ENCODE data around the gene WNK1.
"Not testable (repeated sequence)": the region's sequence is repeated elsewhere in the genome, so short reads cannot be mapped to it uniquely, and the experiment has no call there.

Gene WNK1

DNA sequence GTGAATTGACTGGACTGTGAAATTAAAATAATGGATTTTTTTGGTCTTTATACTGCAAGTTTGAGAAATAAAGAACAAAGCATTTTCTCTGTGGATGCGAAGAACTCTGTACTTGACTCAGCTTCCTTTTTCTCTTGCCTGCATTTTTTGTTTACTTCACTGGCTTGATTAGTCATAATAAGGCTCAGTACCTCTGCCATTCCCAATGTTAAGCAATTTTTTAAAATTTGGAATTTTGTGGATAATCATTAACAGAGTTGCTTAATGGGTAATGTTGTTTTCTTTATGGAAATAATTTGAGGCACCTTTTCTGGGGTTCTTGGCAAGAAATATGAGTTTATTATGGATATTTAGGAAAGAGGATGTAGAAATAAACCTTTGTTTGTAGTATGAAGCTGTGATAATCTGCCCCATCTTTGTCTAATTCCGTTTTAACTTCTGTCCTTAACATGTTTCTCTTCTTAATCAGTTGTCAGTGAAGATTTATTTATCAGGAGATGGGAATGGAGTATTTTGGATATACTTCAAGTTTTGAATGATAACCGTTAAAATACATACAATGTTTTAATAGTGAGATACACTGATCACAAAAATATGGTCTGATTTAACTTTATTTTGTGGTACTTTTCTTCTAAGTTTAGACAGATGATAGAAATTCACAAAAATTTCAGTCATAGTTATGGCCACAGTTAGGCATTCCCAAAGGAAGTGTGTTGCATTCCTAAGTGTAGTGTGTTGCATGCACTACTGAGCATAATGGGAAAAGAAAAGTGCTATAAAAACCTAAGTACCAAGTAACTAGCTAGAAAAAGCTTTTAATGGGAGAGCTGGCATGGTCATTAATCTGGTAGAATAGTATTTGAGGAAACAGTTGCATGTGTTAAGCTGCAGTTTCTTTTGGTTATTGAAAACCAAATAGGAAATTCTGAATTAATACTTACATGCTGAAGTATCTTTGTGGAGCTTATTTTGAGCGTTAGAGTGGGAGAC lies 27.7 kb downstream of the WNK1 start:
- DNase-seq, result no peak

GRCh38 chr12:780750-781379 lies 28.5 kb downstream of the WNK1 start:
- no peak for DNase-seq

- no peak for DNase-seq
Observed at GRCh38 chr12:785706-786105, 33.3 kb downstream of the WNK1 start.

DNA sequence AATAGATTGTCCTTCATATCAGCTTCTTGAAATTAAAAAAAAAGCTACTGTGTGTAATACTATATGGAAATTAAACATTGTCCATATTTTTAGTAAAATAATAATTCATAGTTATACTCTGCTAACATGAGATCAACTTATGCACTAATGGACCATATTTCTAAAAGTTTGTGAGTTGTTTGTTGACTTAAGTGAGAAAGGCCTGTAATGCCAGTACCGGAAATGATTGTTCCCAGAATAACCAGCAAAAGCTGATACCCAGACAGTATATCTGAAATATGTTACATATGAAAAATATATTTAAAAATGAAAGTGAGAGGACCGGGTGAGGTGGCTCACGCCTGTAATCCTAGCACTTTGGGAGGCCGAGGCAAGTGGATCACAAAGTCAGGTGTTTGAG lies 35.9 kb downstream of the WNK1 start:
- no peak for DNase-seq

- DNase-seq, result not testable (repeated sequence)
Observed at GRCh38 chr12:788762-789161, 36.4 kb downstream of the WNK1 start.

GRCh38 chr12:789852-790563 lies 37.6 kb downstream of the WNK1 start:
- no peak for DNase-seq

- DNase-seq, result no peak
Observed at GRCh38 chr12:790608-791007, 38.2 kb downstream of the WNK1 start.

DNA sequence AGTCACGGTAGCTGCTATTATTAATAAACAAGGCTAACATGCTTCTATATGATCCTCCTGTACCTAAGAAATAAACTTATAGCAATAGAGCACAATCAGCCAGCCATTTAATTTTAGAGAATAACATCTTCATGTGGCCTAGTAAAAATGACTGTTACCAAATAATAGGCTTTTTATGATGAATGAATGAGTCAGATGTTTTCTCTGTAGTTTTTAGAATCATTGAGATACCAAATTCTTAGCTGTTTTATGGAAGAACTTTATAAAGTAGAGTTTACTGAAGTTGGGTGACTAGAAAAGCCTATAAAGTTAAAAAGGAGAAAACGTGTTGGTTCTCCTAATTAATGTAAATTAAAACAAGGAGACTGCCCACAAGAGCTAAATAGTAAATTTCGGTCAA lies 40.7 kb downstream of the WNK1 start:
- no peak for DNase-seq

GRCh38 chr12:793711-794110 lies 41.3 kb downstream of the WNK1 start:
- DNase-seq, result no peak

DNA sequence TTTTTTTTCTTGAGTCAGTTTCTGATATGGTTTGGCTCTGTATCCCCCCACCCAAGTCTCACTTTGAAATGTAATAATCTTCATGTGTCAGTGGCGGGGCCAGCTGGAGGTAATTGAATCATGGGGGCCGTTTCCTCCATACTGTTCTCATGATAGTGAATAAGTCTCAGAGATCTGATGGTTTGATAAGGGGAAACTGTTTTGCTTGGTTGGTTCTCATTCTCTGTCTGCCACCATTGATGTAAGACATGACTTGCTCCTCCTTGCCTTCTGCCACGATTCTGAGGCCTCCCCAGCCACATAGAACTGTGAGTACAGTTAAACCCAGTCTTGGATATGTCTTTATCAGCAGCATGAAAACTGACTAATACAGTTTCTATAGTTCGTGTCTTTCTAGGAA lies 42.9 kb downstream of the WNK1 start:
- peak; percentile 54 to 83 for DNase-seq

GRCh38 chr12:800401-800800 lies 48.0 kb downstream of the WNK1 start:
- DNase-seq, result no peak

DNA sequence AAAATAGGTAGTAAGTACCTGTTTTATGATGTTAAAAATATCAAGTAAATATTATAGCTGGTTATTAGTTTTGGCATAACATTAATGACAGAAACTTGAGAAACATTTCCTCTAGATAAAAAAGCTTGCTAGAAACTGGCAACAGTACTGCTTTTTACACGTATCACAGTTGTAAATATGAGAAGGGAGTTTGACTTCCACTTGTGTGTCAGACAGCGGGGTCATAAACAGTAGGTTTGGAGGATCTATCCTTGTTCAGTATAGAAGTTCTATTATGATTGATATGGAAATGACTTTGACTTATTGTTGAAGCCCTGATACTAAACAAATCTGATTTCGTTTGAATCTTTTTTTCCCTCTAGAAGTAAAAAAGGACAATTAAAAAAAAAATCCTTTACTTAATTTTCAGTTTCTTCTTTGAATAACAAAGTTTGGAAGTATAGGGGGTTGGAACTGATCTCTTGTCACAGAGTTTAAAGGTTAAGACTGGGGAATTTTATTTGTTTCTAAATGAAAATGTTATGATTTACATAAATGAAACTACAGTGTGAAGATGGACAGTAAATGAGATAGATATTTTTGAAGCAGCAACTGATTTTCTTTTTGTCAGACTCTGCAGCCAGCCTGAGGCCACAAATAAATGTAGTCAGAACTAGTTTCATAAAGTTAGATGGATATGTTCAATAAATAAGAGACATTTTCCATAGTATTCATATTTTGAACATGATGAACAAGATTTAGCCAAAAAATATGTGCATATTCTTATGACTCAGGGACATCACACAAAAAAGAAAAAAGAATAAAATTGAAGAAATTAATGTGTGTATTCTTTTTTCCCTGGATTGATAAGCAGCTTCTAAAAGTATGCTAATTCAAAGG lies 50.1 kb downstream of the WNK1 start:
- no peak for DNase-seq

- no peak for DNase-seq
Observed at GRCh38 chr12:805022-805632, 52.7 kb downstream of the WNK1 start.

DNA sequence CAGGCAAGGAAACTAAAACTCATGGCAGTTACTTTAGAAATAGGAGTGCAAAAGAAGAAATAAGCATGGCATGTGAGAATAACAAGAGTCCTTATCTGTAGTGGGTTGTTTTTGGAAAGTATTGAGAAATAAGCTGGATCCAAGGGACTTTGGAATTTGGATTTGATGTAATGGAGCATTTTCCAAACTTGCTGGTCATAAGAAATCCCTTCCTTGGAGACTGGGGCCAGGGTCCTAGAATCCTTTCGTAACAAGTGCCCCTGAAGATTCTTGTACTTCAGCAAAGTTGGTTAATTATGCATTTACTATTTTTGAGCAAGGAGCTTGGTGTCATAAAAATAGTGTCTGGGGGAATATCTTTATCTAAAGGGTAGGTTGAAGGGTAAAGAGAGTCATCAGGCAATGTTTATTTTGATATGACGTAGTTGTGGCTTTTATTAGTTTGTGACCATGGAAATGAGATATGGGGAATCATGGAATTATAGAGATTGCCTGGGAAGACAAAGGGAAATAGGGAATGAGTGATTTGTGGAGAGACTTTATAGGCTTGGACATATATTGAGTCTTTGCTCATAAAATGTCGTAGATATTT lies 53.9 kb downstream of the WNK1 start:
- no peak for DNase-seq

DNA sequence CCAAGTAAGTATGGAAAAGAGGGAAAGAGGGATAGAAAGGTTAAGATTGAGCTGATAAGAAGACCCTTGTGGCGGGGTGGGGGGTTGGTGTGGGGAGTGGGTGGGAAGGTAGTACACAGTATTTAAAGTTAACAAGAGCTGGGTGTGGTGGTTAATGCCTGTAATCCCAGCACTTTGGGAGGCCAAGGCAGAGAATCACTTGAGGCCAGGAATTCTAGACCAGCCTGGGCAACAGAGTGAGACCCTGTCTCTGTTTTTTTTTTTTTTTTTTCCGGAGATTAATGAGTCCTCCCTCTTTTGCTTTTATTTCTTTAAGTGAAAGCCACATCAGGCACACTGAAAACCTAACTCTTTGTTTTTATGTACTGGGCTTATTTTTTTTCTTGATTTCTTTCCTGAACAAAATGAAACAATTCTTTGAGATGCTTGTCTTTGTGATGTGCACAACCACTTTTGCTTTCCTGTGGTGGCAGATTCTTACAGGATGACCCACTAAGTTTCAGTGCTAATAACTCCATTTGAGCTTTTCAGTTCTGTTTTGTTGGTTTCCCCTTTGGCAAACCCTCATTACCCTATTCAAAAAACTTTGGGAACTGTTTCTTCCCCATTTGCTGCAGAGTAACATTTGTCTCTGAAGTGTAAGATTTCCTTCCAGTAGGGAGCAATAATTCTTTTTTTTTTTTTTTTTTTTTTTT lies 54.8 kb downstream of the WNK1 start:
- DNase-seq, result no peak

DNA sequence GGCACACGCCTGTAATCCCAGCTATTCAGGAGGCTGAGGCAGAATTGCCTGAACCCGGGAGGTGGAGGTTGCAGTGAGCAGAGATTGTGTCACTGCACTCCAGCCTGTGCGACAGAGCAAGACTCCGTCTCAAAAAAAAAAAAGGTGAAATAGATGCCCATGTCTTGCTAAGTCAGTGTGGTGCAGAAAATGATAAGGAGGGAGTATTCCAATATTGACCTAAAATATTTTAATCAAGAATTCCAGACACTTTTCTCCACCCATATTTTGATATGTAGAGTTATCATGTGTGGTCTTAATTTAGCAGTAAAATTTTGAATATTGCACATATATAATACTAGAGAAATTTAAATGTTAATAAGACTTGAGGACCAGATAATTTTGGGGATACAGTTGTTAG lies 57.7 kb downstream of the WNK1 start:
- no peak for DNase-seq

GRCh38 chr12:810671-811415 lies 58.5 kb downstream of the WNK1 start:
- no peak for DNase-seq

DNA sequence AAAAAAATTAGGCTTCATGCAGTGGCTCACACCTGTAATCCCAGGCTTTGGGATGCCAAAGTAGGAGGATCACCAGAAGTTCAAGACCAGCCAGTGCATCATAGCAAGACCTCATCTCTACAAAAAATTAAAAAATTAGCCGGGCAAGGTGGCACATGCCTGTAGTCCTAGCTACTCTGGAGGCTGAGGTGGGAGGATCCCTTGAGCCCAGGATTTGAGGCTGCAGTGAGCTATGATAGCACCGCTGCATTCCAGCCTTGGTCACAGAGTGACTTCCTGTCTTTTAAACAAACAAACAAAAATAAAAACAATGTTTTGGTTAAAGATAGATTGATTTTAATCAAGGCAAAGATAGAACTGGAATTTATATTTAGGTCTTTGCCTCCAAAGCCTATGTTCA lies 60.6 kb downstream of the WNK1 start:
- no peak for DNase-seq

- DNase-seq, result not testable (repeated sequence)
Observed at GRCh38 chr12:817456-817855, 65.1 kb downstream of the WNK1 start.

GRCh38 chr12:817941-818600 lies 65.7 kb downstream of the WNK1 start:
- no peak for DNase-seq
